Measurements from ENCODE around the gene BCL2L15. TPM values are rescaled to one million over a fixed set of nuclear protein-coding genes. Genes with fewer than 3 reads are reported as not detected.
A peak's percentile ranks its signal among the peaks of the same experiment; 100 is the strongest.

Gene BCL2L15
- total RNA-seq, 1 donor: 1.6 TPM

- peaks cover 8% of the 10 kb centered on the region for H3K4me1 ChIP-seq (ENCODE audit: insufficient read depth, low read length)
- H3K27me3 ChIP-seq (ENCODE audit: insufficient read depth, low read length): no peaks in the 10 kb centered on the region
- H3K9me3 ChIP-seq (ENCODE audit: low read depth, low read length): no peaks in the 10 kb centered on the region
These were observed 7.7 kb upstream of the BCL2L15 start for GRCh38 chr1:113895098-113895497.

GRCh38 chr1:113893267-113893666 lies 5.9 kb upstream of the BCL2L15 start:
- peaks cover 3% of the 10 kb centered on the region for H3K4me1 ChIP-seq (ENCODE audit: insufficient read depth, low read length)
- no peak overlapping the region for H3K4me3 ChIP-seq (ENCODE audit: low read length)
- no peaks in the 10 kb centered on the region for H3K27me3 ChIP-seq (ENCODE audit: insufficient read depth, low read length)
- no peaks in the 10 kb centered on the region for H3K9me3 ChIP-seq (ENCODE audit: low read depth, low read length)

More at GRCh38 chr1:113895098-113895497, 7.7 kb upstream of the BCL2L15 start:
- H3K4me3 ChIP-seq (ENCODE audit: low read length): no peak overlapping the region

GRCh38 chr1:113891631-113892220 lies 4.3 kb upstream of the BCL2L15 start:
- H3K4me3 ChIP-seq (ENCODE audit: low read length): no peak overlapping the region
- H3K4me1 ChIP-seq (ENCODE audit: insufficient read depth, low read length): peaks cover 14% of the 10 kb centered on the region
- H3K27me3 ChIP-seq (ENCODE audit: insufficient read depth, low read length): no peaks in the 10 kb centered on the region
- no peaks in the 10 kb centered on the region for H3K9me3 ChIP-seq (ENCODE audit: low read depth, low read length)

- Histone ChIP-seq H3K27me3 (ENCODE audit: insufficient read depth, low read length) (no peaks in the 10 kb centered on the region), H3K4me1 (ENCODE audit: insufficient read depth, low read length) (peaks cover 15% of the 10 kb centered on the region), H3K4me3 (ENCODE audit: low read length) (no peak overlapping the region)
These were observed 3.4 kb upstream of the BCL2L15 start for GRCh38 chr1:113890816-113891215.

GRCh38 chr1:113886417-113887401 lies 672 bp downstream of the BCL2L15 start:
- Histone ChIP-seq H3K9me3 (ENCODE audit: low read depth, low read length) (no peaks in the 10 kb centered on the region), H3K4me1 (ENCODE audit: insufficient read depth, low read length) (peaks cover 19% of the 10 kb centered on the region), H3K4me3 (ENCODE audit: low read length) (no peak overlapping the region), H3K27me3 (ENCODE audit: insufficient read depth, low read length) (no peaks in the 10 kb centered on the region)

More at GRCh38 chr1:113890816-113891215, 3.4 kb upstream of the BCL2L15 start:
- no peaks in the 10 kb centered on the region for H3K9me3 ChIP-seq (ENCODE audit: low read depth, low read length)

- no peaks in the 10 kb centered on the region for H3K27me3 ChIP-seq (ENCODE audit: insufficient read depth, low read length)
- peaks cover 25% of the 10 kb centered on the region for H3K4me1 ChIP-seq (ENCODE audit: insufficient read depth, low read length)
- H3K9me3 ChIP-seq (ENCODE audit: low read depth, low read length): no peaks in the 10 kb centered on the region
- no peak overlapping the region for H3K4me3 ChIP-seq (ENCODE audit: low read length)
These were observed 5.7 kb downstream of the BCL2L15 start for GRCh38 chr1:113881661-113882060.

GRCh38 chr1:113879739-113880038 lies 7.7 kb downstream of the BCL2L15 start:
- Histone ChIP-seq H3K27me3 (ENCODE audit: insufficient read depth, low read length) (no peaks in the 10 kb centered on the region), H3K9me3 (ENCODE audit: low read depth, low read length) (no peaks in the 10 kb centered on the region), H3K4me1 (ENCODE audit: insufficient read depth, low read length) (peaks cover 36% of the 10 kb centered on the region), H3K4me3 (ENCODE audit: low read length) (no peak overlapping the region)

- Histone ChIP-seq H3K27me3 (ENCODE audit: insufficient read depth, low read length) (no peaks in the 10 kb centered on the region), H3K4me3 (ENCODE audit: low read length) (no peak overlapping the region), H3K4me1 (ENCODE audit: insufficient read depth, low read length) (peaks cover 58% of the 10 kb centered on the region), H3K9me3 (ENCODE audit: low read depth, low read length) (no peaks in the 10 kb centered on the region)
These were observed 11.2 kb downstream of the BCL2L15 start for GRCh38 chr1:113876176-113876575.

- Histone ChIP-seq H3K4me3 (ENCODE audit: low read length) (no peak overlapping the region), H3K4me1 (ENCODE audit: insufficient read depth, low read length) (peaks cover 57% of the 10 kb centered on the region), H3K9me3 (ENCODE audit: low read depth, low read length) (no peaks in the 10 kb centered on the region), H3K27me3 (ENCODE audit: insufficient read depth, low read length) (no peaks in the 10 kb centered on the region)
These were observed 11.7 kb downstream of the BCL2L15 start for GRCh38 chr1:113875714-113876113.

GRCh38 chr1:113874012-113874879 lies 13.1 kb downstream of the BCL2L15 start:
- H3K4me3 ChIP-seq (ENCODE audit: low read length): no peak overlapping the region
- peaks cover 58% of the 10 kb centered on the region for H3K4me1 ChIP-seq (ENCODE audit: insufficient read depth, low read length)
- H3K9me3 ChIP-seq (ENCODE audit: low read depth, low read length): no peaks in the 10 kb centered on the region
- H3K27me3 ChIP-seq (ENCODE audit: insufficient read depth, low read length): no peaks in the 10 kb centered on the region

- peaks cover 70% of the 10 kb centered on the region for H3K4me1 ChIP-seq (ENCODE audit: insufficient read depth, low read length)
- no peak overlapping the region for H3K4me3 ChIP-seq (ENCODE audit: low read length)
- H3K27me3 ChIP-seq (ENCODE audit: insufficient read depth, low read length): no peaks in the 10 kb centered on the region
- H3K9me3 ChIP-seq (ENCODE audit: low read depth, low read length): no peaks in the 10 kb centered on the region
These were observed 15.0 kb downstream of the BCL2L15 start for GRCh38 chr1:113872219-113872935.

GRCh38 chr1:113871597-113872113 lies 15.7 kb downstream of the BCL2L15 start, which contains the start of gene PTPN22:
Gene PTPN22, minus strand, starts transcription at chr1:113871712.
- no peaks in the 10 kb centered on the region for H3K27me3 ChIP-seq (ENCODE audit: insufficient read depth, low read length)
- H3K4me3 ChIP-seq (ENCODE audit: low read length): peak within 1 kb of the TSS; percentile 61
- no peaks in the 10 kb centered on the region for H3K9me3 ChIP-seq (ENCODE audit: low read depth, low read length)
- peaks cover 73% of the 10 kb centered on the region for H3K4me1 ChIP-seq (ENCODE audit: insufficient read depth, low read length)

GRCh38 chr1:113870778-113871177 lies 16.6 kb downstream of the BCL2L15 start:
- Histone ChIP-seq H3K27me3 (ENCODE audit: insufficient read depth, low read length) (no peaks in the 10 kb centered on the region), H3K4me1 (ENCODE audit: insufficient read depth, low read length) (peaks cover 75% of the 10 kb centered on the region), H3K9me3 (ENCODE audit: low read depth, low read length) (no peaks in the 10 kb centered on the region), H3K4me3 (ENCODE audit: low read length) (peak overlapping the region; percentile 61)

GRCh38 chr1:113868387-113869083 lies 18.8 kb downstream of the BCL2L15 start:
- Histone ChIP-seq H3K4me1 (ENCODE audit: insufficient read depth, low read length) (peaks cover 57% of the 10 kb centered on the region), H3K27me3 (ENCODE audit: insufficient read depth, low read length) (no peaks in the 10 kb centered on the region), H3K4me3 (ENCODE audit: low read length) (no peak overlapping the region), H3K9me3 (ENCODE audit: low read depth, low read length) (no peaks in the 10 kb centered on the region)
